ENCODE results near the gene GTF2A1L.

GRCh38 chr2:48724278-48724677, 106.6 kb downstream of the GTF2A1L start:
- no peak for TF ChIP-seq CTCF (IDR thresholded peaks at IDR 0.05; ENCODE audit: poor library complexity)
- TF ChIP-seq EZH2 (IDR thresholded peaks at IDR 0.05; ENCODE audit: borderline replicate concordance) = no peak
